Thyroid gland (tissue), 4 donors: ENCODE results near the gene DYNLRB2. TPM values are rescaled to one million over a fixed set of nuclear protein-coding genes. Genes with fewer than 3 reads are reported as not detected.

Experiments used
- DNase-seq, 2 donors: peaks; one replicate each; pipeline ENCODE4 v3.0.0-alpha.2; 2019
- H3K27ac ChIP-seq, 3 donors: fragments of 200-600 bp; sonication (generic); 1 replicate in 2 of 3; 2 replicates in 1 of 3; pipeline ENCODE4 v1.5.1; 2016 to 2019; ENCODE audit warnings: mild to moderate bottlenecking in 1 of 3, moderate library complexity in 1 of 3
- H3K27me3 ChIP-seq: fragments of 200-600 bp; sonication (generic); one replicate; pipeline ENCODE4 v1.5.1; 2019
- H3K36me3 ChIP-seq, 2 donors: fragments of 200-600 bp; sonication (generic); one replicate each; pipeline ENCODE4 v1.5.1; 2016 to 2019
- H3K4me1 ChIP-seq, 2 donors: fragments of 200-600 bp; sonication (generic); one replicate each; pipeline ENCODE4 v1.5.1; 2017 to 2019
- H3K4me3 ChIP-seq, 3 donors: fragments of 200-600 bp; sonication (generic); replicated peaks in 1 of 3; 1 replicate in 2 of 3; 2 replicates in 1 of 3; pipeline ENCODE4 v1.5.1; 2016; ENCODE audit warnings: mild to moderate bottlenecking in 1 of 3
- H3K9me3 ChIP-seq: fragments of 200-600 bp; sonication (generic); one replicate; pipeline ENCODE4 v1.5.1; 2017
- POLR2A ChIP-seq, 2 donors: fragments of 450-650 bp; IDR thresholded peaks; one replicate each; pipeline ENCODE4 v1.6.1; 2017; ENCODE audit warnings: antibody characterized with exemption in 2 of 2, mild to moderate bottlenecking in 2 of 2, moderate library complexity in 1 of 2
- WGBS, 2 donors: methylation state at CpG; one replicate each; pipeline ENCODE4 v1.1.5; 2017; 5-methylcytosine and 5-hydroxymethylcytosine counted together
- intact Hi-C: fragments of 100-400 bp; cut with DNase I; formaldehyde crosslinking; loops from one replicate; pipeline ENCODE4 v1.15.1; 2023
- total RNA-seq, 4 donors: library from RNA; depleted of rRNA; stranded (reverse); fragments of >200 nt; gene quantifications; one replicate each; pipeline ENCODE4 v1.2.3, GENCODE V29; 2016
- TF ChIP-seq, protein P1 (sequence below), 6 experiments: fragments of 200-600 bp in 3 of 6; fragments of 450-650 bp in 3 of 6; sonication (generic) in 3 of 6; IDR thresholded peaks; one replicate each; pipeline ENCODE4 v1.5.1; 2016 to 2019; ENCODE audit warnings: antibody characterized with exemption in 6 of 6, mild to moderate bottlenecking in 2 of 6, inconsistent platforms in 1 of 6, moderate library complexity in 1 of 6

DYNLRB2 gene
- total RNA-seq, 4 donors from 2014 or later, result 6.4 to 11.6 (median 6.7) TPM; not detected in 1

DNA sequence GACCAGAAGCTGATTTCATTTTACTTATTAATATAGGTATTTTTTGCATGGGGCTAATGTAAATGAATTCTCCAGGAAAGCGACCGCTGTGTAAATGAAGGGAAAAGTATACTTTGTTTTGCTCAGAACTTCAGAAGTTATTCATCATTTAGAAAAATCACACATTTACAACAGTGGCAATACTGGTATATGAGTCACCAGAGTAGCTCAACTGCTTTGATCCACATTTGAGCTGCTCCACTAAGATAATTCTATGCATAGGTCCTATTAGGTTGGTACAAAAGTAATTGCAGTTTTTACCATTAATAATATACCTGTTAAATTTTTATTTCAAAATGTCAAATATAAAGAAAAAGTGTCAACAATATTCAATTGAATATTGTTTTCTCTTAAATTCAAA lies 22.9 kb upstream of the DYNLRB2 start:
- Histone ChIP-seq H3K36me3 (no peaks in the 10 kb centered on the region), H3K4me1 (no peaks in the 10 kb centered on the region), H3K27ac (no peak overlapping the region), H3K4me3 (no peak overlapping the region), H3K27me3 (no peaks in the 10 kb centered on the region), H3K9me3 (no peaks in the 10 kb centered on the region)
- TF ChIP-seq POLR2A (IDR thresholded peaks at IDR 0.05), result no peak
- TF ChIP-seq, protein P1, sequence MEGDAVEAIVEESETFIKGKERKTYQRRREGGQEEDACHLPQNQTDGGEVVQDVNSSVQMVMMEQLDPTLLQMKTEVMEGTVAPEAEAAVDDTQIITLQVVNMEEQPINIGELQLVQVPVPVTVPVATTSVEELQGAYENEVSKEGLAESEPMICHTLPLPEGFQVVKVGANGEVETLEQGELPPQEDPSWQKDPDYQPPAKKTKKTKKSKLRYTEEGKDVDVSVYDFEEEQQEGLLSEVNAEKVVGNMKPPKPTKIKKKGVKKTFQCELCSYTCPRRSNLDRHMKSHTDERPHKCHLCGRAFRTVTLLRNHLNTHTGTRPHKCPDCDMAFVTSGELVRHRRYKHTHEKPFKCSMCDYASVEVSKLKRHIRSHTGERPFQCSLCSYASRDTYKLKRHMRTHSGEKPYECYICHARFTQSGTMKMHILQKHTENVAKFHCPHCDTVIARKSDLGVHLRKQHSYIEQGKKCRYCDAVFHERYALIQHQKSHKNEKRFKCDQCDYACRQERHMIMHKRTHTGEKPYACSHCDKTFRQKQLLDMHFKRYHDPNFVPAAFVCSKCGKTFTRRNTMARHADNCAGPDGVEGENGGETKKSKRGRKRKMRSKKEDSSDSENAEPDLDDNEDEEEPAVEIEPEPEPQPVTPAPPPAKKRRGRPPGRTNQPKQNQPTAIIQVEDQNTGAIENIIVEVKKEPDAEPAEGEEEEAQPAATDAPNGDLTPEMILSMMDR (IDR thresholded peaks at IDR 0.05), result no peak
- no peak for DNase-seq
- intact Hi-C loops, result no loop called here
- 88 to 89% methylated on average over 2 of the region's 2 CpGs for whole genome bisulfite sequencing, 2 donors

DNA sequence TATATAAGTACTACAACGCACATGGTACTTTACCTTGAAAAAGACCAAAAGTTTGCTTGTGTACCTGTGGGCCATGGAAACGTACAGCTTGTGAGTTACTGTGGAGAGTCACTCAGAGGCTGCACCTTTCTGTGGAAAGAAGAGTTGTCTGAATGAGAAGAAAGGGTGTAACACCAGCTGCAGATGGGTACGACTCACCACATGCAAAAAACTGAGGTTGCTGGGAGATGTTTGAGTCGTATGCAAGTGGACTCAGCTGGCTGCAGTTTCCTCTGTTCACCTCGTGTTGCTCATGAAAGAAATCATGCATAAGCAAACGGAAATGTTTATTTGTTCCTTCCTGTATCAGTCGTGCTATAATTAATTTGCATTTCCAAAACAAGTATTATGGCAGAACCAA lies 22.4 kb upstream of the DYNLRB2 start:
- 48 to 55% methylated on average over 7 of the region's 7 CpGs for WGBS, 2 donors

DNA sequence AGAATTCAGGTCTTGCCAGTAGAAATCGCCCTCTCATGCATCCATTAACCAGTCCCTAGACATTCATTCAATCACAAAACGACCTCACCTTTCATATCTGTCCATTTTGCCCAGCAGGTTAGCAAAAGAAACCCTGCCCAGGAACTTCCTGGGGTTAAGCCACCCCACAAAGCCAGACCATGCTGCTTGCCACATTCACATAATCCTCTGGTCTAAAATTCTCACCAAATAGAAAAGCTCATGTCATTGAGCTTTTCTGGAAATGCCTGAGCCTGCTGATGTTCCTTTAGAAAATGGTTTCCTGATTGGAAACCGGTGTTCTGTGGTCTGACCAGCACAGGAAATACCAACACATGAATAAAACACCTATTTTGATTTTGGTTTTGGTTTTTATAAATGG lies 21.6 kb upstream of the DYNLRB2 start:
- Histone ChIP-seq H3K9me3 (no peaks in the 10 kb centered on the region), H3K27me3 (no peaks in the 10 kb centered on the region), H3K4me1 (no peaks in the 10 kb centered on the region), H3K36me3 (no peaks in the 10 kb centered on the region), H3K27ac (no peak overlapping the region), H3K4me3 (no peak overlapping the region)
- intact Hi-C loops, result no loop called here
- no peak for DNase-seq
- WGBS, 2 donors, result 63 to 65% methylated on average over 3 of the region's 3 CpGs
- TF ChIP-seq POLR2A (IDR thresholded peaks at IDR 0.05), result no peak
- TF ChIP-seq, protein P1 (IDR thresholded peaks at IDR 0.05), result no peak

More for the DNA sequence above, 22.4 kb upstream of the DYNLRB2 start:
- intact Hi-C loops, result no loop called here
- Histone ChIP-seq H3K27me3 (no peaks in the 10 kb centered on the region), H3K9me3 (no peaks in the 10 kb centered on the region), H3K4me3 (no peak overlapping the region), H3K4me1 (no peaks in the 10 kb centered on the region), H3K36me3 (no peaks in the 10 kb centered on the region), H3K27ac (no peak overlapping the region)
- no peak for DNase-seq
- TF ChIP-seq POLR2A (IDR thresholded peaks at IDR 0.05), result no peak
- TF ChIP-seq, protein P1 (IDR thresholded peaks at IDR 0.05), result no peak

DNA sequence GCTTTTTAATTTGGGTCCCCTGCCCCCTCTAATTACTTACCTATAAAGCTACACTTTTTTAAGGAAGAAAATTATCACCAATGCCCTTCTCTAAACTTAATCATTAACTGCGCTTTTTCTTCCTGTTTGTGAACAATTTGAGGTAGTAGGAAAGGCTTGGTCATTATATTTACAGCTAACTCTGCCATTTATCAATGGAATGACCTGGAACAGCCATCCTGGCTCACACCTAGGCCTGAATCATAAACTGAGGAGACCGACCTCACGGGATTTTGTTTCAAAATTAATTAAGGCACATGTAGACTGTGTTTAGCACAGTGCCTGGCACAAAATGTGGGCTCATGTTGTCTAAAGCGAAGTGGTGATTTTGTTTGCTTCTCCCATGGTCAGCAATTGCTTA lies 15.4 kb upstream of the DYNLRB2 start:
- 93 to 96% methylated on average over 4 of the region's 4 CpGs for WGBS, 2 donors
- Histone ChIP-seq H3K27me3 (no peaks in the 10 kb centered on the region), H3K4me1 (no peaks in the 10 kb centered on the region), H3K27ac (no peak overlapping the region), H3K9me3 (no peaks in the 10 kb centered on the region), H3K4me3 (no peak overlapping the region), H3K36me3 (no peaks in the 10 kb centered on the region)
- no peak for DNase-seq
- intact Hi-C loops, result no loop called here
- TF ChIP-seq, protein P1 (IDR thresholded peaks at IDR 0.05), result no peak
- TF ChIP-seq POLR2A (IDR thresholded peaks at IDR 0.05), result no peak

DNA sequence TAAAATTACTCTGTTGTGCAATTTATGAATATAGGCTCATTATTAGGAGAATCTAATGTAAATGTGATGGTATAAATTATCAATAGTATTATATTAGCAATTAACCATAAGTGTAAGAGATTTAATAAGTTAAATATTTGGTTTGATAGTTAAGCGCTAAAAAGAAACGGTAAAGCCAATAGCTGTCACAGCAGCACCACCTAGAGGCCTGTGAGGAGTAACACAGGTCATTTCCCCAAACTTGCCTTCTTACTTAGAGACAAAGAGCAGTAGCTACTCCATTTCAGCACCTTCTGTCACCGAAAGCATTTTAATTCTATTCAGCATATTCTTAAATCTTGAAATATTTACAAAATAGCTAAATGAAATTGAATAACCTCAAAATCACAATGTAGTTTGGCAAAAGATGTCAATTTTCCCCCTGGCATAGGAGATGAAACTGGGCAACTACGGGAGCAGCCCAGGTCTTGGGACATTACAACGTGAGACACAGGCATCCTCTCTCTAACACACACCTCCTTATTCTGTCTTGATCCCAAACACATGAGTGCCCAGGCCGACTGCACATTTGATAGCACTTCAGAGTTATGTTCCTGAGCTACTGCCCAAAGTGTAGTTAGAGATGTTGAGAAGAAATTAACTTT lies 14.3 kb upstream of the DYNLRB2 start:
- Histone ChIP-seq H3K27ac (no peak overlapping the region), H3K36me3 (no peaks in the 10 kb centered on the region), H3K27me3 (no peaks in the 10 kb centered on the region), H3K9me3 (no peaks in the 10 kb centered on the region), H3K4me1 (no peaks in the 10 kb centered on the region), H3K4me3 (no peak overlapping the region)
- TF ChIP-seq, protein P1 (IDR thresholded peaks at IDR 0.05), result peak; percentile 50 to 82 (median 66)
- no peak for TF ChIP-seq POLR2A (IDR thresholded peaks at IDR 0.05)
- WGBS, 2 donors, result 23 to 25% methylated on average over 6 of the region's 6 CpGs
- intact Hi-C loops, result no loop called here
- DNase-seq, result peak; percentile 30 to 55
